Lung (tissue), 12 donors: ENCODE measurements around the gene GRID1. TPM values are rescaled to one million over a fixed set of nuclear protein-coding genes. Genes with fewer than 3 reads are reported as not detected.
A peak's percentile ranks its signal among the peaks of the same experiment; 100 is the strongest.

Source experiments
- ATAC-seq: fragments of 200-7000 bp; cut with Tn5 transposase; one replicate; pipeline ENCODE4 v1.9.1; 2020; ENCODE audit warnings: moderate number of reproducible peaks; ENCODE audit not compliant: insufficient read depth, low FRiP score
- DNase-seq, 3 donors: peaks; one replicate each; pipeline ENCODE4 v3.0.0-alpha.2; 2013 to 2017
- H3K27ac ChIP-seq, 2 donors: one replicate each; pipeline ENCODE4 v1.5.1; 2013; ENCODE audit warnings: mild to moderate bottlenecking in 2 of 2, moderate library complexity in 2 of 2, control low read depth in 1 of 2, inconsistent platforms in 1 of 2, low read depth in 1 of 2, low read length in 1 of 2
- H3K27me3 ChIP-seq, 3 donors: one replicate each; pipeline ENCODE4 v1.5.1; 2013; ENCODE audit warnings: low read length in 2 of 3; ENCODE audit not compliant: control insufficient read depth in 3 of 3, insufficient read depth in 3 of 3
- H3K36me3 ChIP-seq, 4 donors: one replicate each; pipeline ENCODE4 v1.5.1; 2013; ENCODE audit warnings: low read length in 4 of 4, mild to moderate bottlenecking in 1 of 4, moderate library complexity in 1 of 4; ENCODE audit not compliant: control insufficient read depth in 4 of 4, insufficient read depth in 4 of 4
- H3K4me1 ChIP-seq, 5 donors: one replicate each; pipeline ENCODE4 v1.5.1; 2013; ENCODE audit warnings: low read length in 5 of 5, mild to moderate bottlenecking in 2 of 5, moderate library complexity in 1 of 5; ENCODE audit not compliant: control insufficient read depth in 5 of 5, insufficient read depth in 5 of 5
- H3K4me3 ChIP-seq: one replicate; pipeline ENCODE4 v1.5.1; 2013; ENCODE audit warnings: mild to moderate bottlenecking, control low read depth, moderate library complexity
- H3K9ac ChIP-seq, 2 donors: one replicate each; pipeline ENCODE4 v1.5.1; 2013; ENCODE audit warnings: low read length in 2 of 2, control low read depth in 1 of 2; ENCODE audit not compliant: insufficient read depth in 1 of 2
- H3K9me3 ChIP-seq, 4 donors: one replicate each; pipeline ENCODE4 v1.5.1; 2013; ENCODE audit warnings: low read length in 3 of 4, mild to moderate bottlenecking in 1 of 4, moderate library complexity in 1 of 4; ENCODE audit not compliant: control insufficient read depth in 4 of 4, insufficient read depth in 3 of 4
- WGBS, 2 donors: extraction: QIAGEN DNeasy Blood & Tissue Kit; methylation state at CpG; one replicate each; pipeline ENCODE4 v1.1.7; 2013; 5-methylcytosine and 5-hydroxymethylcytosine counted together
- polyA plus RNA-seq, 2 donors: library from polyadenylated mRNA; stranded (reverse); fragments of 200-250 nt; gene quantifications; one replicate each; pipeline ENCODE4 v1.2.1, GENCODE V29; 2013
- total RNA-seq, 2 donors: library from RNA; depleted of rRNA in 1 of 2; stranded (reverse); fragments of >200 nt in 1 of 2; gene quantifications; one replicate each; pipeline ENCODE4 v1.2.1, GENCODE V29; 2014 to 2021
- TF ChIP-seq, protein P1 (sequence below): IDR thresholded peaks from 2 replicates; pipeline ENCODE4 v1.5.1; 2012; ENCODE audit warnings: mild to moderate bottlenecking; ENCODE audit errors: control extremely low read depth, extremely low read depth
- donor health status: control.
- donor health status: control.
- donor health status: Bipolar disorder and iron deficiency.
- donor health status: healthy.
- donor health status: DM: yes; HTN: yes; CAD: no.

Gene GRID1
- total and polyA plus RNA-seq, 4 donors, result 1.1 to 3.6 (median 2.2) TPM

DNA sequence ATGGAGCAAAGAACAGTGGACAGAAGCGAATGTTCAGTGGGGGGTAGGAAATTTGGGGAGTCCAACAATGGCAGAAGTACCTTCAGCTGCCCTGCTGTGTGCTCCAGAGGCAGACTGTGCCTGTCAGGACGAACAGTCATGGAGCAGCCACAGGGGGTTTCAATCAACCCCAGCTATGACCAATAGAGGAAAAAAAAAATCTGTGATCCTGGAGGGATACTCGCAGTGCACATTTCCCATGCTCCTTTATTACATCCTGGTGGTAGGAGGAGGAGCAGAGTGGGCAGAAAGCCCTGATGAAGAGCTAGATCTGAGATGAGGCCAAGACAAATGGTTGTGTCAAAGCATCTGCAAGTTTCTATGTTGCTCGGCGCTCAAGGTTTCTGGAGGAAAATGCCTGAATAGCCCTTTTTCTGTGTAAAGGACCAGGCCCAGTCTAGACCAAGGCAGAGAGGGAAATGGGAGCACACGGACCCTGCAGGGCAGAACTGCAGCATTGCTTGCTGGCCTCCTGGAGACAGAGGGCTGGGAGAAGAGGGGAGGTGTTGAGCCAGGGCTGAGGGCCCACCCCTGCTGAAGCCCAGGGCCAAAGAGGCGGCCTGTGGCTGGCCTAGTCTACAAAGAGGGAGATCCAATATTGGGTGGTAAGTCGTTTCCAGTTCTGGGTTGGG lies 201.5 kb downstream of the GRID1 start:
- 84 to 92% methylated on average over 8 of the region's 8 CpGs for WGBS, 2 donors
- Histone ChIP-seq H3K36me3 (no peaks in the 10 kb centered on the region), H3K9ac (no peak overlapping the region), H3K9me3 (peaks cover 0 to 2% (median 0%) of the 10 kb centered on the region in 4 donors), H3K4me3 (no peak overlapping the region), H3K4me1 (no peaks in the 10 kb centered on the region), H3K27me3 (no peaks in the 10 kb centered on the region), H3K27ac (no peak overlapping the region)
- ATAC-seq (no peak), DNase-seq (peak in 1 of 3 donors; percentile 7)
- TF ChIP-seq, protein P1, sequence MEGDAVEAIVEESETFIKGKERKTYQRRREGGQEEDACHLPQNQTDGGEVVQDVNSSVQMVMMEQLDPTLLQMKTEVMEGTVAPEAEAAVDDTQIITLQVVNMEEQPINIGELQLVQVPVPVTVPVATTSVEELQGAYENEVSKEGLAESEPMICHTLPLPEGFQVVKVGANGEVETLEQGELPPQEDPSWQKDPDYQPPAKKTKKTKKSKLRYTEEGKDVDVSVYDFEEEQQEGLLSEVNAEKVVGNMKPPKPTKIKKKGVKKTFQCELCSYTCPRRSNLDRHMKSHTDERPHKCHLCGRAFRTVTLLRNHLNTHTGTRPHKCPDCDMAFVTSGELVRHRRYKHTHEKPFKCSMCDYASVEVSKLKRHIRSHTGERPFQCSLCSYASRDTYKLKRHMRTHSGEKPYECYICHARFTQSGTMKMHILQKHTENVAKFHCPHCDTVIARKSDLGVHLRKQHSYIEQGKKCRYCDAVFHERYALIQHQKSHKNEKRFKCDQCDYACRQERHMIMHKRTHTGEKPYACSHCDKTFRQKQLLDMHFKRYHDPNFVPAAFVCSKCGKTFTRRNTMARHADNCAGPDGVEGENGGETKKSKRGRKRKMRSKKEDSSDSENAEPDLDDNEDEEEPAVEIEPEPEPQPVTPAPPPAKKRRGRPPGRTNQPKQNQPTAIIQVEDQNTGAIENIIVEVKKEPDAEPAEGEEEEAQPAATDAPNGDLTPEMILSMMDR, result no peak

DNA sequence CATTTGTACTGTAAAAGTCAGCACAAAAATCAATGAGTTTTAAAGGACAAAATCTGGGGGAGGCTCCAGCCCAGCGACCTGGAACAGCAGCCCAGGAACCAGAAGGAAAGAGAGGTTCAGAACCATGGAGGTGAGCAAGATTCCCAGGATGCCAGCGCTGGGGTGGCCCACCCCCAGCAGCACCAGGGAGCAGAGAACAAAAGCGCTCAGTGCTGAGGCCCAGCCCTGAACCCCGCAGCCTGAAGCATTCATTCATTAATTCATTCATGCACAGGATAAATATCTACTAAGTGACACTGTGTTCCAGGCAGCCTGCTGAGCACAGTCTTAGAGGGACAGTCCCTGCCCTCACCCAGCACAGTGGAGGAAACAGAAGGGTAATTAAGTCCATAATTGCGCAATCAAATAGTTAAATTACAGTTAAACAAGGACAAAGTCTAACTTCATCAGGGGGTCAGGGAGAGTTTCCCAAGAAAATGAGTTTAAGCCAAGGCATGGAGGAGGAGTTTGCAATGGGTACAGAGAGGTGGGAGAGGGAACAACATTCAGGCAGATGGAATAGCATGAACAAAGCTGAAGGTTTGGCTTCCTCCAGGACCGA lies 202.3 kb downstream of the GRID1 start:
- DNase-seq (peak; percentile 7 to 44 (median 9)), ATAC-seq (no peak)
- Histone ChIP-seq H3K9me3 (peaks cover 0 to 2% (median 0%) of the 10 kb centered on the region in 4 donors), H3K4me1 (no peaks in the 10 kb centered on the region), H3K4me3 (no peak overlapping the region), H3K27me3 (no peaks in the 10 kb centered on the region), H3K9ac (no peak overlapping the region), H3K27ac (no peak overlapping the region), H3K36me3 (no peaks in the 10 kb centered on the region)
- 91 to 94% methylated on average over 6 of the region's 6 CpGs for WGBS, 2 donors
- TF ChIP-seq, protein P1, result no peak

DNA sequence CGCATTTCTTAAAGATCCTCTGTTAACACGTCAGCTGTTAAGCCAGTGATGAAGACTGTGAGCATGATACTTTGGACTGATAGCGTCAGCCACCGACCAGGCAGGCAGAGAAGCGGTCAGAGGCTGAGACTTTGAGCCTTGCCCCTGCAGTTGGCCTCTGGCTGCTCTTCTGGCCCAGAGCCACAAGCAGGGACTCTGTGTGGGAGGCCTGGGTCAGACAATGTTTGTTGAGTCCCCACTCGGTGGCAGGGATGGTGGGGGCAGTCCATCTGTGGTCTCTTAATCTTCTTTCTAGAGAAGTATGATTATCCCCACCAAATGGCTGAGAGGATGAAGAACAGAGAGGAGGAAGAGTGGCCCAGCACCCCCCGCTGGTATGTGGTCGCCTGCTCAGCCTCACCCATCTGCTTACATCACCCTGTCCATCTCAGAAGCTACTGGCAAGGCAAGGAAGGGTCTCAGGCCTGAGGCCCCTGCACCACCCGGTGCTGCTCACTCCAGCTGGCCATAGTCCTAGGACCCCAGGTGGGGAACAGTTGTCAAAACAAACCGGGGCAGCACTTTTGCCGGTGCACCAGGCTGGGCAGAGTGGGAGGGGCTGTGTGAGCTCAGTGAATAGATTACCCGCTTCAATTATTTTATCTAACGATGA lies 202.9 kb downstream of the GRID1 start:
- TF ChIP-seq, protein P1, result no peak
- Histone ChIP-seq H3K4me3 (no peak overlapping the region), H3K9ac (no peak overlapping the region), H3K27ac (no peak overlapping the region), H3K4me1 (no peaks in the 10 kb centered on the region), H3K27me3 (no peaks in the 10 kb centered on the region), H3K9me3 (no peaks in the 10 kb centered on the region), H3K36me3 (no peaks in the 10 kb centered on the region)
- ATAC-seq (no peak), DNase-seq (peak in 1 of 3 donors; percentile 8)
- 75 to 82% methylated on average over 13 of the region's 13 CpGs for WGBS, 2 donors
